K562 (cell line): ENCODE results near the gene C7orf57. TPM values are rescaled to one million over a fixed set of nuclear protein-coding genes. Genes with fewer than 3 reads are reported as not detected.

ENCODE experiments used
- ATAC-seq: fragments of 200-7000 bp; cut with Tn5 transposase; 3 replicates; pipeline ENCODE4 v1.9.1; 2020; ENCODE audit warnings: moderate library complexity
- BruUV-seq: library from RNA; stranded (reverse); fragments of 400-500 nt; replicated peaks from 2 replicates; lab custom pipeline; 2021; lab: Mats Ljungman, UMichigan
- CTCF ChIA-PET: fragments of 300-600 bp; formaldehyde crosslinking; extraction: SDS; loops from one replicate; lab custom pipeline; 2021; ENCODE audit warnings: low intra/inter-chr PET ratio; lab: Yijun Ruan, JAX
- POLR2A ChIA-PET: fragments of 300-600, 350-650 bp; sonication (Branson Sonifier 250); formaldehyde crosslinking; extraction: SDS; loops from one replicate; lab custom pipeline; 2021; ENCODE audit warnings: antibody characterized with exemption, inconsistent platforms; lab: Yijun Ruan, JAX
- DNase-seq, 4 experiments: peaks; one replicate each; pipeline versions ENCODE4 v3.0.0 to v3.0.0-alpha.2; 2011 to 2018; ENCODE audit warnings: low spot score in 3 of 4, mixed read lengths in 3 of 4; ENCODE audit errors: extremely low read depth in 1 of 4
- FAIRE-seq: peaks from 2 replicates; lab custom pipeline; 2011; peaks lifted over from hg19 to GRCh38; lab: Jason Lieb, UNC
- H2AFZ ChIP-seq: 2 replicates; pipeline ENCODE4 v1.6.0; 2011; ENCODE audit warnings: low read depth, low read length, control low read depth, inconsistent platforms
- H3K27ac ChIP-seq: fragments of 200-600 bp; 3 replicates; pipeline ENCODE4 v1.8.0; 2011; ENCODE audit warnings: low read depth, mild to moderate bottlenecking, control low read depth, inconsistent platforms, low read length, moderate library complexity, mixed read lengths; ENCODE audit errors: extremely low read depth
- H3K27me3 ChIP-seq, 2 experiments: fragments of 300-600 bp in 1 of 2; 2 replicates in 1 of 2; 3 replicates in 1 of 2; pipeline versions ENCODE4 v1.6.0 to v1.8.0; 2011; ENCODE audit warnings: inconsistent platforms in 2 of 2, low read length in 2 of 2, mild to moderate bottlenecking in 1 of 2, mixed read lengths in 1 of 2, moderate library complexity in 1 of 2; ENCODE audit not compliant: control insufficient read depth in 2 of 2, insufficient read depth in 2 of 2
- H3K36me3 ChIP-seq: fragments of 300-600 bp; 3 replicates; pipeline ENCODE4 v1.8.0; 2011; ENCODE audit warnings: mild to moderate bottlenecking, low read length, inconsistent platforms; ENCODE audit not compliant: control insufficient read depth, insufficient read depth
- H3K4me1 ChIP-seq, 2 experiments: fragments of 200-600 bp in 1 of 2; replicated peaks in 1 of 2; 2 replicates in 1 of 2; 3 replicates in 1 of 2; pipeline versions ENCODE4 v1.5.1 to v1.8.0; 2011; ENCODE audit warnings: inconsistent platforms in 2 of 2, low read length in 2 of 2, mild to moderate bottlenecking in 1 of 2, mixed read lengths in 1 of 2, moderate library complexity in 1 of 2; ENCODE audit not compliant: control insufficient read depth in 2 of 2, insufficient read depth in 2 of 2
- H3K4me2 ChIP-seq: 2 replicates; pipeline ENCODE4 v1.6.1; 2011; ENCODE audit warnings: low read length, control low read depth, inconsistent platforms, mixed read lengths; ENCODE audit not compliant: insufficient read depth
- H3K4me3 ChIP-seq: fragments of 200-600 bp; sonication (generic), shearing (Covaris generic); 2 replicates; pipeline ENCODE4 v1.5.1; 2016; ENCODE audit warnings: control low read depth, inconsistent platforms
- H3K79me2 ChIP-seq: fragments of 200-600 bp; 3 replicates; pipeline ENCODE4 v1.8.0; 2011; ENCODE audit warnings: low read length, inconsistent platforms; ENCODE audit not compliant: control insufficient read depth, insufficient read depth
- H3K9ac ChIP-seq, 2 experiments: 2 replicates each; pipeline versions ENCODE4 v1.6.0 to v1.6.1; 2011; ENCODE audit warnings: low read depth in 2 of 2, low read length in 2 of 2, control low read depth in 1 of 2, inconsistent platforms in 1 of 2, mild to moderate bottlenecking in 1 of 2, mixed read lengths in 1 of 2; ENCODE audit not compliant: insufficient read depth in 1 of 2
- H3K9me1 ChIP-seq: one replicate; pipeline ENCODE4 v1.6.0; 2011; ENCODE audit warnings: inconsistent platforms, mild to moderate bottlenecking, low read length, moderate library complexity; ENCODE audit not compliant: control insufficient read depth, insufficient read depth
- H3K9me3 ChIP-seq: replicated peaks from 2 replicates; pipeline ENCODE4 v1.5.1; 2011; ENCODE audit warnings: low read depth, low read length, inconsistent platforms; ENCODE audit not compliant: control insufficient read depth, insufficient read depth
- H4K20me1 ChIP-seq: replicated peaks from 2 replicates; pipeline ENCODE4 v1.6.1; 2011; ENCODE audit warnings: low read length, inconsistent platforms, mixed read lengths; ENCODE audit not compliant: control insufficient read depth, insufficient read depth
- COPS2 ChIP-seq: fragments of 450-650 bp; conservative IDR thresholded peaks from 2 replicates; pipeline ENCODE4 v1.6.1; 2016; ENCODE audit warnings: mild to moderate bottlenecking, moderate library complexity
- CXXC5 ChIP-seq: fragments of 250-450 bp; sonication (Bioruptor Pico); IDR thresholded peaks from 2 replicates; pipeline ENCODE4 v1.8.0; 2022; ENCODE audit warnings: inconsistent platforms, mild to moderate bottlenecking, moderate library complexity
- L3MBTL2 ChIP-seq: fragments of 450-650 bp; IDR thresholded peaks from 2 replicates; pipeline ENCODE4 v1.6.1; 2016; ENCODE audit warnings: mild to moderate bottlenecking, moderate library complexity
- MECOM ChIP-seq: fragments of 250-450 bp; sonication (Bioruptor Pico); IDR thresholded peaks from 2 replicates; pipeline ENCODE4 v1.8.0; 2022; ENCODE audit warnings: inconsistent platforms
- MTF1 ChIP-seq: fragments of 250-450 bp; sonication (Bioruptor Pico); IDR thresholded peaks from 2 replicates; pipeline ENCODE4 v1.9.0; 2021; ENCODE audit warnings: moderate library complexity, mild to moderate bottlenecking, inconsistent platforms, borderline replicate concordance
- PTTG1 ChIP-seq: fragments of 450-650 bp; IDR thresholded peaks from 2 replicates; pipeline ENCODE4 v1.6.1; 2016; ENCODE audit warnings: low read depth, mild to moderate bottlenecking, missing genetic modification characterization, missing compliant biosample characterization
- TAF15 ChIP-seq: fragments of 200-400 bp; formaldehyde crosslinking; IDR thresholded peaks from 2 replicates; pipeline ENCODE4 v1.6.1; 2017; ENCODE audit warnings: mild to moderate bottlenecking, low read depth, low read length, moderate library complexity
- UBTF ChIP-seq, 2 experiments: IDR thresholded peaks; 2 replicates each; pipeline ENCODE4 v1.6.1; 2012; ENCODE audit warnings: improper control_type of control experiment in 2 of 2, low read depth in 2 of 2, low read length in 2 of 2, borderline replicate concordance in 1 of 2
- YY1 ChIP-seq, 3 experiments: IDR thresholded peaks; 2 replicates each; pipeline ENCODE4 v1.6.1; 2011; ENCODE audit warnings: low read length in 2 of 3, mild to moderate bottlenecking in 2 of 3, moderate library complexity in 2 of 3, borderline replicate concordance in 1 of 3, control low read depth in 1 of 3, low read depth in 1 of 3; ENCODE audit not compliant: insufficient read depth in 3 of 3, insufficient replicate concordance in 2 of 3, control insufficient read depth in 1 of 3, insufficient read length in 1 of 3; ENCODE audit errors: extremely low read depth in 1 of 3
- ZFP1 ChIP-seq: fragments of 450-650 bp; formaldehyde crosslinking; IDR thresholded peaks from 2 replicates; pipeline ENCODE4 v1.4.0; 2020; ENCODE audit warnings: mild to moderate bottlenecking, mixed read lengths
- ZNF121 ChIP-seq: sonication (generic); formaldehyde crosslinking; conservative IDR thresholded peaks from 2 replicates; pipeline ENCODE4 v1.8.0; 2022; ENCODE audit warnings: missing genetic modification reagents
- ZNF592 ChIP-seq: fragments of 450-650 bp; IDR thresholded peaks from 2 replicates; pipeline ENCODE4 v1.6.1; 2017; ENCODE audit warnings: antibody characterized with exemption, mild to moderate bottlenecking
- ZNF785 ChIP-seq: fragments of 250-450 bp; sonication (Bioruptor Pico); IDR thresholded peaks from 2 replicates; pipeline ENCODE4 v1.4.0; 2020; ENCODE audit warnings: mild to moderate bottlenecking
- WGBS: fragments of 100-300 bp; shearing (Covaris generic); methylation state at CpG from one replicate; pipeline ENCODE4 v1.1.6; 2016; ENCODE audit warnings: low coverage, mixed read lengths; ENCODE audit not compliant: insufficient coverage; ENCODE audit errors: missing lambda C conversion rate; 5-methylcytosine and 5-hydroxymethylcytosine counted together
- in situ Hi-C: fragments of 300-500 bp; cut with MboI; formaldehyde crosslinking; loops from 4 replicates; pipeline ENCODE4 v1.15.0; 2018; ENCODE audit warnings: inconsistent platforms, mixed read lengths
- intact Hi-C: fragments of 100-400 bp; cut with micrococcal nuclease; formaldehyde crosslinking; loops from 2 replicates; pipeline ENCODE4 v1.14.2; 2022
- polyA plus RNA-seq, 8 experiments: library from polyadenylated mRNA; depleted of rRNA in 4 of 8; stranded (reverse) in 5 of 8; unstranded in 3 of 8; fragments of >200 nt; fragmentation: Nextera tagmentation in 2 of 8; fragmentation: Illumina TruSeq in 1 of 8; extraction: Ambion mirVana in 2 of 8; extraction: Trizol in 1 of 8; gene quantifications; 2 replicates each; pipeline versions ENCODE4 v1.2.1 to v1.2.3, GENCODE V29; 2011 to 2014; ENCODE audit warnings: inconsistent platforms in 1 of 8, missing spikeins in 1 of 8
- total RNA-seq, 7 experiments: library from RNA; depleted of rRNA in 6 of 7; stranded (reverse); fragments of >200 nt in 6 of 7; fragmentation: Illumina TruSeq in 2 of 7; extraction: Trizol in 2 of 7; gene quantifications; 2 replicates each; pipeline versions ENCODE4 v1.2.1 to v1.2.3, GENCODE V29; 2011 to 2021; ENCODE audit warnings: low replicate concordance in 1 of 7

Gene C7orf57
- total and polyA plus RNA-seq, 9 of the 15 experiments (the other 6 are each of a cell fraction or from before 2014, with no cell fraction given) = not detected

- ChIA-PET POLR2A (interaction anchor here (0.6 to 1.1 kb wide), 4 partner anchors 10 to 450 kb away, joined by 3 to 4 read pairs (median 3); no protein-coding TSS in a partner anchor), CTCF (no interaction called here)
- 5% methylated on average over 58 of the region's 96 CpGs for WGBS
- in situ Hi-C loops = no loop called here
- Histone ChIP-seq H3K4me1 (peaks cover 7 to 27% of the 10 kb centered on the region in 2 experiments; a peak in 4 of 5 replicates), H3K4me2 (peak within 1 kb of the TSS; percentile 83), H3K9me1 (no peaks in the 10 kb centered on the region), H3K27ac (peak within 1 kb of the TSS; percentile 82), H3K9me3 (no peaks in the 10 kb centered on the region), H3K27me3 (peaks cover 10 to 28% of the 10 kb centered on the region in 2 experiments; a peak in 4 of 5 replicates), H3K79me2 (no peaks in the 10 kb centered on the region), H3K9ac (peak within 1 kb of the TSS; percentile 81 to 91), H3K4me3 (peak within 1 kb of the TSS; percentile 49), H3K36me3 (no peaks in the 10 kb centered on the region), H4K20me1 (0 out of 2 replicates have a peak, but pooled peaks cover 1% of the 10 kb centered on the region), H2AFZ (peak within 1 kb of the TSS; percentile 97)
- DNase-seq (peak; percentile 86 to 90 (median 88)), FAIRE-seq (no peak), ATAC-seq (peak; percentile 94)
- no TSS peak for BruUV-seq
- intact Hi-C loops = loop anchor here (2.0 kb wide), 1 partner anchor 111 kb away; the partner anchor contains the start of gene HUS1
- 0 out of 2 replicates have a peak, but pooled peaks have one; percentile 27 for TF ChIP-seq L3MBTL2
- no peak for TF ChIP-seq MECOM
- peak; percentile 53 to 54; a peak in 1 of 4 replicates for TF ChIP-seq UBTF (IDR thresholded peaks at IDR 0.05; ENCODE audit: borderline replicate concordance in 1 of 2, low read depth in 2 of 2, low read length in 2 of 2)
- TF ChIP-seq ZNF785 (CRISPR knock-in tag) = no peak
- TF ChIP-seq CXXC5 (CRISPR knock-in tag) = peak; percentile 35
- TF ChIP-seq ZFP1 (CRISPR knock-in tag) = no peak
- no peak for TF ChIP-seq COPS2
- TF ChIP-seq ZNF592 = no peak
- no peak for TF ChIP-seq TAF15
- no peak for TF ChIP-seq ZNF121 (CRISPR knock-in tag)
- no peak for TF ChIP-seq PTTG1
- TF ChIP-seq MTF1 (CRISPR knock-in tag) = no peak
- no peak for TF ChIP-seq YY1 (IDR thresholded peaks at IDR 0.05; ENCODE audit: borderline replicate concordance in 1 of 3, control insufficient read depth in 1 of 3, extremely low read depth in 1 of 3, insufficient read depth in 3 of 3, insufficient read length in 1 of 3, insufficient replicate concordance in 2 of 3, low read depth in 1 of 3, low read length in 2 of 3)
Observed at GRCh38 chr7:48089046-48090003, 54.0 kb downstream of the C7orf57 start, which contains the start of gene UPP1. Gene UPP1 (plus strand): TSS chr7:48089265. CDS start chr7:48094784, 5,519 bp downstream.
